K562 (cell line): ENCODE measurements around the gene RANBP3. TPM values are rescaled to one million over a fixed set of nuclear protein-coding genes. Genes with fewer than 3 reads are reported as not detected.

Experiments used
- HIVEP1 ChIP-seq: fragments of 250-450 bp; sonication (Bioruptor Pico); IDR thresholded peaks from 2 replicates; pipeline ENCODE4 v1.4.0; 2020; ENCODE audit warnings: mild to moderate bottlenecking
- IFI16 ChIP-seq: fragments of 250-450 bp; sonication (Bioruptor Pico); IDR thresholded peaks from 2 replicates; pipeline ENCODE4 v2.1.2; 2022; ENCODE audit warnings: mild to moderate bottlenecking, inconsistent platforms
- MECOM ChIP-seq: fragments of 250-450 bp; sonication (Bioruptor Pico); IDR thresholded peaks from 2 replicates; pipeline ENCODE4 v1.8.0; 2022; ENCODE audit warnings: inconsistent platforms
- MTA2 ChIP-seq: fragments of 450-650 bp; IDR thresholded peaks from 2 replicates; pipeline ENCODE4 v1.6.1; 2016; ENCODE audit warnings: low read depth
- YY1 ChIP-seq, 3 experiments: IDR thresholded peaks; 2 replicates each; pipeline ENCODE4 v1.6.1; 2011; ENCODE audit warnings: low read length in 2 of 3, mild to moderate bottlenecking in 2 of 3, moderate library complexity in 2 of 3, borderline replicate concordance in 1 of 3, control low read depth in 1 of 3, low read depth in 1 of 3; ENCODE audit not compliant: insufficient read depth in 3 of 3, insufficient replicate concordance in 2 of 3, control insufficient read depth in 1 of 3, insufficient read length in 1 of 3; ENCODE audit errors: extremely low read depth in 1 of 3
- ZNF384 ChIP-seq: IDR thresholded peaks from 2 replicates; pipeline ENCODE4 v1.6.1; 2012; ENCODE audit warnings: low read depth, low read length, improper control_type of control experiment
- polyA plus RNA-seq, 8 experiments: library from polyadenylated mRNA; depleted of rRNA in 4 of 8; stranded (reverse) in 5 of 8; unstranded in 3 of 8; fragments of >200 nt; fragmentation: Nextera tagmentation in 2 of 8; fragmentation: Illumina TruSeq in 1 of 8; extraction: Ambion mirVana in 2 of 8; extraction: Trizol in 1 of 8; gene quantifications; 2 replicates each; pipeline versions ENCODE4 v1.2.1 to v1.2.3, GENCODE V29; 2011 to 2014; ENCODE audit warnings: inconsistent platforms in 1 of 8, missing spikeins in 1 of 8
- total RNA-seq, 7 experiments: library from RNA; depleted of rRNA in 6 of 7; stranded (reverse); fragments of >200 nt in 6 of 7; fragmentation: Illumina TruSeq in 2 of 7; extraction: Trizol in 2 of 7; gene quantifications; 2 replicates each; pipeline versions ENCODE4 v1.2.1 to v1.2.3, GENCODE V29; 2011 to 2021; ENCODE audit warnings: low replicate concordance in 1 of 7
- TF ChIP-seq, protein P1 (sequence below): sonication (generic); formaldehyde crosslinking; IDR thresholded peaks from 2 replicates; pipeline ENCODE4 v1.9.0; 2022; ENCODE audit warnings: mild to moderate bottlenecking, missing genetic modification reagents
- TF ChIP-seq, protein P2 (sequence below): fragments of 450-650 bp; IDR thresholded peaks from 2 replicates; pipeline ENCODE4 v1.6.1; 2016; ENCODE audit warnings: borderline replicate concordance
- TF ChIP-seq, protein P3 (sequence below): fragments of 450-650 bp; IDR thresholded peaks from 2 replicates; pipeline ENCODE4 v1.6.1; 2016; ENCODE audit warnings: mild to moderate bottlenecking, moderate library complexity

Gene RANBP3
- total and polyA plus RNA-seq, 9 of the 15 experiments (the other 6 are each of a cell fraction or from before 2014, with no cell fraction given): 0.90 to 95.1 (median 63.2) TPM

DNA sequence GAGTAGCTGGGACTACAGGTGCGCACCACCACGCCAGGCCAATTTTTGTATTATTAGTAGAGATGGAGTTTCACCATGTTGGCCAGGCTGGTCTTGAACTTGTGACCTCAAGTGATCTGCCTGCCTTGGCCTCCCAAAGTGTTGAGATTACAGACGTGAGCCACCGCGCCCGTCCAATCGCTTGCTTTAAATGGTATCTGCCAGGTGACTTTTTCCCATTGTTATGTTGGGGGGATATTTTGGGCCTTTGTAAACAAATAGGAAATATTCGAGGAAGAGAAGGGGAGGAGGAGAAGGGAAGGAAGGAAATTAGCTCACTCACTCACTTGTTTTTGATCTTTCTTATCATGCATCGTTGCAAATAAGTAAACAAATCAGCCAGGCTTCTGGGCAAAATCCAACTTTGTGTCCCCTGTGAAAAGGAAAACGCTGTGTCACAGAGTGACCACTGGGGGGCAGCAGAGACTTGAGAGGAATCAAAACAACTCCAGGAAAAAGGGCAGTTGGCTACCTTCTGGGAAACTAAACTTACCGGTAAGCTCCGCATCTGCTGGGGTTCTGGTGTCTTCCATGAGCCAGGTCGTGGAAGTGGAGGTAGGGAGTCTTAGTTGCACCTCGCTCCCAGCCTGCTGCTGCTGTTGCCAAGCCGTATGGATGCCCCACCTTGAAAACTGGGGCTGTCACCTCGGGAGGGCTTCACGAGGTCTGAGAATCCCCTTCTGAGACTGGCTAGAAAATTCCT lies 9.3 kb upstream of the RANBP3 start (continued):
- TF ChIP-seq MTA2 (no peak), MECOM (no peak), IFI16 (no peak), ZNF384 (0 out of 2 replicates have a peak, but pooled peaks have one; percentile 36), HIVEP1 (CRISPR knock-in tag) (no peak), YY1 (IDR thresholded peaks at IDR 0.05; ENCODE audit: borderline replicate concordance in 1 of 3, control insufficient read depth in 1 of 3, extremely low read depth in 1 of 3, insufficient read depth in 3 of 3, insufficient read length in 1 of 3, insufficient replicate concordance in 2 of 3, low read depth in 1 of 3, low read length in 2 of 3) (peak in 1 of 3 experiments; percentile 22)
- TF ChIP-seq, protein P1, sequence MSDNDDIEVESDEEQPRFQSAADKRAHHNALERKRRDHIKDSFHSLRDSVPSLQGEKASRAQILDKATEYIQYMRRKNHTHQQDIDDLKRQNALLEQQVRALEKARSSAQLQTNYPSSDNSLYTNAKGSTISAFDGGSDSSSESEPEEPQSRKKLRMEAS (CRISPR knock-in tag): 0 out of 2 replicates have a peak, but pooled peaks have one; percentile 21
- TF ChIP-seq, protein P2, sequence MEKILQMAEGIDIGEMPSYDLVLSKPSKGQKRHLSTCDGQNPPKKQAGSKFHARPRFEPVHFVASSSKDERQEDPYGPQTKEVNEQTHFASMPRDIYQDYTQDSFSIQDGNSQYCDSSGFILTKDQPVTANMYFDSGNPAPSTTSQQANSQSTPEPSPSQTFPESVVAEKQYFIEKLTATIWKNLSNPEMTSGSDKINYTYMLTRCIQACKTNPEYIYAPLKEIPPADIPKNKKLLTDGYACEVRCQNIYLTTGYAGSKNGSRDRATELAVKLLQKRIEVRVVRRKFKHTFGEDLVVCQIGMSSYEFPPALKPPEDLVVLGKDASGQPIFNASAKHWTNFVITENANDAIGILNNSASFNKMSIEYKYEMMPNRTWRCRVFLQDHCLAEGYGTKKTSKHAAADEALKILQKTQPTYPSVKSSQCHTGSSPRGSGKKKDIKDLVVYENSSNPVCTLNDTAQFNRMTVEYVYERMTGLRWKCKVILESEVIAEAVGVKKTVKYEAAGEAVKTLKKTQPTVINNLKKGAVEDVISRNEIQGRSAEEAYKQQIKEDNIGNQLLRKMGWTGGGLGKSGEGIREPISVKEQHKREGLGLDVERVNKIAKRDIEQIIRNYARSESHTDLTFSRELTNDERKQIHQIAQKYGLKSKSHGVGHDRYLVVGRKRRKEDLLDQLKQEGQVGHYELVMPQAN: no peak
- TF ChIP-seq, protein P3, sequence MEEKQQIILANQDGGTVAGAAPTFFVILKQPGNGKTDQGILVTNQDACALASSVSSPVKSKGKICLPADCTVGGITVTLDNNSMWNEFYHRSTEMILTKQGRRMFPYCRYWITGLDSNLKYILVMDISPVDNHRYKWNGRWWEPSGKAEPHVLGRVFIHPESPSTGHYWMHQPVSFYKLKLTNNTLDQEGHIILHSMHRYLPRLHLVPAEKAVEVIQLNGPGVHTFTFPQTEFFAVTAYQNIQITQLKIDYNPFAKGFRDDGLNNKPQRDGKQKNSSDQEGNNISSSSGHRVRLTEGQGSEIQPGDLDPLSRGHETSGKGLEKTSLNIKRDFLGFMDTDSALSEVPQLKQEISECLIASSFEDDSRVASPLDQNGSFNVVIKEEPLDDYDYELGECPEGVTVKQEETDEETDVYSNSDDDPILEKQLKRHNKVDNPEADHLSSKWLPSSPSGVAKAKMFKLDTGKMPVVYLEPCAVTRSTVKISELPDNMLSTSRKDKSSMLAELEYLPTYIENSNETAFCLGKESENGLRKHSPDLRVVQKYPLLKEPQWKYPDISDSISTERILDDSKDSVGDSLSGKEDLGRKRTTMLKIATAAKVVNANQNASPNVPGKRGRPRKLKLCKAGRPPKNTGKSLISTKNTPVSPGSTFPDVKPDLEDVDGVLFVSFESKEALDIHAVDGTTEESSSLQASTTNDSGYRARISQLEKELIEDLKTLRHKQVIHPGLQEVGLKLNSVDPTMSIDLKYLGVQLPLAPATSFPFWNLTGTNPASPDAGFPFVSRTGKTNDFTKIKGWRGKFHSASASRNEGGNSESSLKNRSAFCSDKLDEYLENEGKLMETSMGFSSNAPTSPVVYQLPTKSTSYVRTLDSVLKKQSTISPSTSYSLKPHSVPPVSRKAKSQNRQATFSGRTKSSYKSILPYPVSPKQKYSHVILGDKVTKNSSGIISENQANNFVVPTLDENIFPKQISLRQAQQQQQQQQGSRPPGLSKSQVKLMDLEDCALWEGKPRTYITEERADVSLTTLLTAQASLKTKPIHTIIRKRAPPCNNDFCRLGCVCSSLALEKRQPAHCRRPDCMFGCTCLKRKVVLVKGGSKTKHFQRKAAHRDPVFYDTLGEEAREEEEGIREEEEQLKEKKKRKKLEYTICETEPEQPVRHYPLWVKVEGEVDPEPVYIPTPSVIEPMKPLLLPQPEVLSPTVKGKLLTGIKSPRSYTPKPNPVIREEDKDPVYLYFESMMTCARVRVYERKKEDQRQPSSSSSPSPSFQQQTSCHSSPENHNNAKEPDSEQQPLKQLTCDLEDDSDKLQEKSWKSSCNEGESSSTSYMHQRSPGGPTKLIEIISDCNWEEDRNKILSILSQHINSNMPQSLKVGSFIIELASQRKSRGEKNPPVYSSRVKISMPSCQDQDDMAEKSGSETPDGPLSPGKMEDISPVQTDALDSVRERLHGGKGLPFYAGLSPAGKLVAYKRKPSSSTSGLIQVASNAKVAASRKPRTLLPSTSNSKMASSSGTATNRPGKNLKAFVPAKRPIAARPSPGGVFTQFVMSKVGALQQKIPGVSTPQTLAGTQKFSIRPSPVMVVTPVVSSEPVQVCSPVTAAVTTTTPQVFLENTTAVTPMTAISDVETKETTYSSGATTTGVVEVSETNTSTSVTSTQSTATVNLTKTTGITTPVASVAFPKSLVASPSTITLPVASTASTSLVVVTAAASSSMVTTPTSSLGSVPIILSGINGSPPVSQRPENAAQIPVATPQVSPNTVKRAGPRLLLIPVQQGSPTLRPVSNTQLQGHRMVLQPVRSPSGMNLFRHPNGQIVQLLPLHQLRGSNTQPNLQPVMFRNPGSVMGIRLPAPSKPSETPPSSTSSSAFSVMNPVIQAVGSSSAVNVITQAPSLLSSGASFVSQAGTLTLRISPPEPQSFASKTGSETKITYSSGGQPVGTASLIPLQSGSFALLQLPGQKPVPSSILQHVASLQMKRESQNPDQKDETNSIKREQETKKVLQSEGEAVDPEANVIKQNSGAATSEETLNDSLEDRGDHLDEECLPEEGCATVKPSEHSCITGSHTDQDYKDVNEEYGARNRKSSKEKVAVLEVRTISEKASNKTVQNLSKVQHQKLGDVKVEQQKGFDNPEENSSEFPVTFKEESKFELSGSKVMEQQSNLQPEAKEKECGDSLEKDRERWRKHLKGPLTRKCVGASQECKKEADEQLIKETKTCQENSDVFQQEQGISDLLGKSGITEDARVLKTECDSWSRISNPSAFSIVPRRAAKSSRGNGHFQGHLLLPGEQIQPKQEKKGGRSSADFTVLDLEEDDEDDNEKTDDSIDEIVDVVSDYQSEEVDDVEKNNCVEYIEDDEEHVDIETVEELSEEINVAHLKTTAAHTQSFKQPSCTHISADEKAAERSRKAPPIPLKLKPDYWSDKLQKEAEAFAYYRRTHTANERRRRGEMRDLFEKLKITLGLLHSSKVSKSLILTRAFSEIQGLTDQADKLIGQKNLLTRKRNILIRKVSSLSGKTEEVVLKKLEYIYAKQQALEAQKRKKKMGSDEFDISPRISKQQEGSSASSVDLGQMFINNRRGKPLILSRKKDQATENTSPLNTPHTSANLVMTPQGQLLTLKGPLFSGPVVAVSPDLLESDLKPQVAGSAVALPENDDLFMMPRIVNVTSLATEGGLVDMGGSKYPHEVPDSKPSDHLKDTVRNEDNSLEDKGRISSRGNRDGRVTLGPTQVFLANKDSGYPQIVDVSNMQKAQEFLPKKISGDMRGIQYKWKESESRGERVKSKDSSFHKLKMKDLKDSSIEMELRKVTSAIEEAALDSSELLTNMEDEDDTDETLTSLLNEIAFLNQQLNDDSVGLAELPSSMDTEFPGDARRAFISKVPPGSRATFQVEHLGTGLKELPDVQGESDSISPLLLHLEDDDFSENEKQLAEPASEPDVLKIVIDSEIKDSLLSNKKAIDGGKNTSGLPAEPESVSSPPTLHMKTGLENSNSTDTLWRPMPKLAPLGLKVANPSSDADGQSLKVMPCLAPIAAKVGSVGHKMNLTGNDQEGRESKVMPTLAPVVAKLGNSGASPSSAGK: no peak
